Smooth muscle cell (in vitro differentiated cells): ENCODE results near the gene DERL3. TPM values are rescaled to one million over a fixed set of nuclear protein-coding genes. Genes with fewer than 3 reads are reported as not detected.

ENCODE experiments used
- DNase-seq: peaks from one replicate; lab custom pipeline; 2025; ENCODE audit not compliant: unreplicated experiment; lab: John Stamatoyannopoulos, UW
- H2AFZ ChIP-seq: fragments of 200-600 bp; sonication (generic); 2 replicates; pipeline ENCODE4 v1.6.0; 2016; ENCODE audit warnings: antibody characterized with exemption, low read depth, mild to moderate bottlenecking
- H3F3A ChIP-seq: fragments of 200-600 bp; sonication (generic); 2 replicates; pipeline ENCODE4 v1.6.0; 2017; ENCODE audit warnings: antibody characterized with exemption, low read depth
- H3K27ac ChIP-seq: fragments of 200-600 bp; sonication (generic); 2 replicates; pipeline ENCODE4 v1.5.1; 2016; ENCODE audit warnings: low read depth, mild to moderate bottlenecking
- H3K27me3 ChIP-seq: fragments of 200-600 bp; sonication (generic); 2 replicates; pipeline ENCODE4 v1.6.1; 2016; ENCODE audit warnings: low read depth, mild to moderate bottlenecking
- H3K36me3 ChIP-seq: fragments of 200-600 bp; sonication (generic); 2 replicates; pipeline ENCODE4 v1.5.1; 2016; ENCODE audit warnings: low read depth
- H3K4me1 ChIP-seq: fragments of 200-600 bp; sonication (generic); 2 replicates; pipeline ENCODE4 v1.5.1; 2016; ENCODE audit warnings: low read depth
- H3K4me2 ChIP-seq: fragments of 200-600 bp; sonication (generic); 2 replicates; pipeline ENCODE4 v1.6.0; 2016; ENCODE audit warnings: mild to moderate bottlenecking
- H3K4me3 ChIP-seq: fragments of 200-600 bp; sonication (generic); 2 replicates; pipeline ENCODE4 v1.5.1; 2016; ENCODE audit warnings: mild to moderate bottlenecking
- H3K79me2 ChIP-seq: fragments of 200-600 bp; sonication (generic); 2 replicates; pipeline ENCODE4 v1.6.0; 2016; ENCODE audit warnings: low read depth, mild to moderate bottlenecking
- H3K9ac ChIP-seq: fragments of 200-600 bp; sonication (generic); 2 replicates; pipeline ENCODE4 v1.6.0; 2016; ENCODE audit warnings: low read depth
- H3K9me3 ChIP-seq: fragments of 200-600 bp; sonication (generic); replicated peaks from 2 replicates; pipeline ENCODE4 v1.5.1; 2016; ENCODE audit warnings: low read depth
- H4K20me1 ChIP-seq: fragments of 200-600 bp; sonication (generic); 2 replicates; pipeline ENCODE4 v1.6.0; 2016; ENCODE audit warnings: low read depth
- CTCF ChIP-seq: fragments of 200-600 bp; sonication (generic); IDR thresholded peaks from 2 replicates; pipeline ENCODE4 v1.5.1; 2017; ENCODE audit warnings: borderline replicate concordance, mild to moderate bottlenecking, antibody characterized with exemption; ENCODE audit not compliant: insufficient read depth, poor library complexity, severe bottlenecking
- WGBS: methylation state at CpG from one replicate; pipeline ENCODE4 v1.1.7; 2016; ENCODE audit warnings: low lambda C conversion rate; 5-methylcytosine and 5-hydroxymethylcytosine counted together
- polyA plus RNA-seq: library from polyadenylated mRNA; unstranded; fragments of >200 nt; fragmentation: Nextera tagmentation; extraction: Ambion mirVana; gene quantifications from 2 replicates; pipeline ENCODE4 v1.2.1, GENCODE V29; 2016
- total RNA-seq: library from RNA; depleted of rRNA; stranded (reverse); fragments of >200 nt; gene quantifications from 2 replicates; pipeline ENCODE4 v1.2.3, GENCODE V29; 2014

The DERL3 gene
- total and polyA plus RNA-seq, 2 experiments from 2014 or later, result 0.63 to 4.2 TPM

GRCh38 chr22:23834406-23834792 lies 4.4 kb downstream of the DERL3 start:
- H4K20me1 ChIP-seq, result peaks cover 47% of the 10 kb centered on the region

GRCh38 chr22:23833911-23834317 lies 4.9 kb downstream of the DERL3 start:
- Histone ChIP-seq H3K4me1 (peaks cover 9% of the 10 kb centered on the region), H3K79me2 (peaks cover 14% of the 10 kb centered on the region), H3K27me3 (no peaks in the 10 kb centered on the region), H4K20me1 (peaks cover 50% of the 10 kb centered on the region), H3K9ac (no peak overlapping the region), H3K4me2 (no peak overlapping the region), H3K27ac (no peak overlapping the region), H2AFZ (no peak overlapping the region), H3F3A (peaks cover 26% of the 10 kb centered on the region), H3K4me3 (no peak overlapping the region), H3K9me3 (no peaks in the 10 kb centered on the region), H3K36me3 (no peaks in the 10 kb centered on the region)
- TF ChIP-seq CTCF, result no peak
- 98% methylated on average over 13 of the region's 13 CpGs for WGBS
- DNase-seq, result no peak

More at GRCh38 chr22:23834406-23834792, 4.4 kb downstream of the DERL3 start:
- Histone ChIP-seq H3K9ac (no peak overlapping the region), H3K79me2 (peaks cover 14% of the 10 kb centered on the region), H3K27me3 (no peaks in the 10 kb centered on the region), H2AFZ (no peak overlapping the region), H3K4me2 (no peak overlapping the region), H3K4me3 (no peak overlapping the region), H3F3A (peaks cover 22% of the 10 kb centered on the region), H3K36me3 (no peaks in the 10 kb centered on the region), H3K9me3 (no peaks in the 10 kb centered on the region), H3K4me1 (peaks cover 9% of the 10 kb centered on the region), H3K27ac (no peak overlapping the region)
- TF ChIP-seq CTCF, result no peak
- 94% methylated on average over 3 of the region's 3 CpGs for WGBS
- DNase-seq, result no peak

GRCh38 chr22:23833017-23833751 lies 5.6 kb downstream of the DERL3 start:
- Histone ChIP-seq H3K4me3 (no peak overlapping the region), H3K27me3 (no peaks in the 10 kb centered on the region), H2AFZ (no peak overlapping the region), H3K36me3 (no peaks in the 10 kb centered on the region), H3F3A (peaks cover 25% of the 10 kb centered on the region), H3K9ac (no peak overlapping the region), H4K20me1 (peaks cover 48% of the 10 kb centered on the region), H3K4me2 (no peak overlapping the region), H3K9me3 (no peaks in the 10 kb centered on the region), H3K79me2 (peaks cover 14% of the 10 kb centered on the region), H3K27ac (no peak overlapping the region), H3K4me1 (peaks cover 5% of the 10 kb centered on the region)
- WGBS, result 92% methylated on average over 16 of the region's 16 CpGs
- DNase-seq, result no peak
- no peak for TF ChIP-seq CTCF
